PC-3 (cell line): ENCODE results near the gene PLEKHG3. TPM values are rescaled to one million over a fixed set of nuclear protein-coding genes. Genes with fewer than 3 reads are reported as not detected.

Experiments used
- ATAC-seq: fragments of 200-7000 bp; cut with Tn5 transposase; 2 replicates; pipeline ENCODE4 v1.9.1; 2020; ENCODE audit warnings: mild to moderate bottlenecking, moderate library complexity
- BruUV-seq: library from RNA; stranded (reverse); fragments of 400-500 nt; replicated peaks from 2 replicates; lab custom pipeline; 2021; lab: Mats Ljungman, UMichigan
- CTCF ChIA-PET: fragments of 300-600 bp; sonication (Branson Sonifier 250); formaldehyde crosslinking; loops from one replicate; lab custom pipeline; 2022; ENCODE audit warnings: antibody characterized with exemption; lab: Charles Lee
- POLR2A ChIA-PET: fragments of 300-600 bp; sonication (Branson Sonifier 250); formaldehyde crosslinking; loops from one replicate; lab custom pipeline; 2022; ENCODE audit warnings: antibody characterized with exemption; ENCODE audit not compliant: unreplicated experiment; lab: Charles Lee
- DNase-seq: peaks from one replicate; pipeline ENCODE4 v3.0.0-alpha.2; 2015
- H2AFZ ChIP-seq: fragments of 300-600 bp; sonication (generic); 2 replicates; pipeline ENCODE4 v1.6.0; 2016; ENCODE audit warnings: antibody characterized with exemption, low read length
- H3F3A ChIP-seq: fragments of 300-600 bp; sonication (generic); one replicate; pipeline ENCODE4 v1.6.0; 2017; ENCODE audit warnings: antibody characterized with exemption, low read length, control low read depth, mild to moderate bottlenecking; ENCODE audit not compliant: unreplicated experiment
- H3K27ac ChIP-seq: fragments of 300-600 bp; sonication (generic); 2 replicates; pipeline ENCODE4 v1.5.1; 2016; ENCODE audit warnings: mild to moderate bottlenecking, low read length
- H3K27me3 ChIP-seq: fragments of 300-600 bp; sonication (generic); 2 replicates; pipeline ENCODE4 v1.6.1; 2016; ENCODE audit warnings: low read length, mixed read lengths
- H3K36me3 ChIP-seq: fragments of 300-600 bp; sonication (generic); 2 replicates; pipeline ENCODE4 v1.6.1; 2016; ENCODE audit warnings: low read depth, mixed run types, low read length, mixed read lengths
- H3K4me1 ChIP-seq: fragments of 300-600 bp; sonication (generic); 2 replicates; pipeline ENCODE4 v1.5.1; 2016; ENCODE audit warnings: low read length; ENCODE audit not compliant: insufficient read depth
- H3K4me2 ChIP-seq: fragments of 300-600 bp; sonication (generic); 2 replicates; pipeline ENCODE4 v1.6.0; 2016; ENCODE audit warnings: low read length
- H3K4me3 ChIP-seq: fragments of 300-600 bp; sonication (generic); 2 replicates; pipeline ENCODE4 v1.5.1; 2016; ENCODE audit warnings: mild to moderate bottlenecking, low read length, mixed read lengths
- H3K79me2 ChIP-seq: fragments of 300-600 bp; sonication (generic); 2 replicates; pipeline ENCODE4 v1.6.1; 2017; ENCODE audit warnings: low read length, mixed read lengths
- H3K9ac ChIP-seq: fragments of 300-600 bp; sonication (generic); 2 replicates; pipeline ENCODE4 v1.6.0; 2016; ENCODE audit warnings: mild to moderate bottlenecking, low read length
- H3K9me2 ChIP-seq: fragments of 300-600 bp; sonication (generic); replicated peaks from 2 replicates; pipeline ENCODE4 v1.6.1; 2016; ENCODE audit warnings: mixed run types, low read length, mixed read lengths
- H3K9me3 ChIP-seq: fragments of 300-600 bp; sonication (generic); 2 replicates; pipeline ENCODE4 v1.6.1; 2016; ENCODE audit warnings: low read length, mixed read lengths
- H4K20me1 ChIP-seq: fragments of 300-600 bp; sonication (generic); 2 replicates; pipeline ENCODE4 v1.6.1; 2016; ENCODE audit warnings: low read length, mixed read lengths
- CTCF ChIP-seq: fragments of 300-600 bp; sonication (generic); conservative IDR thresholded peaks from 2 replicates; pipeline ENCODE4 v1.5.1; 2017; ENCODE audit warnings: antibody characterized with exemption, low read depth, mild to moderate bottlenecking, low read length
- EZH2 ChIP-seq: fragments of 300-600 bp; sonication (generic); IDR thresholded peaks from one replicate; pipeline ENCODE4 v1.6.1; 2017; ENCODE audit warnings: antibody characterized with exemption, mild to moderate bottlenecking, low read length; ENCODE audit not compliant: unreplicated experiment
- EZH2phosphoT487 ChIP-seq: fragments of 300-600 bp; sonication (generic); IDR thresholded peaks from 2 replicates; pipeline ENCODE4 v1.6.1; 2018; ENCODE audit warnings: mild to moderate bottlenecking, antibody characterized with exemption, low read length, borderline replicate concordance
- intact Hi-C: fragments of 100-400 bp; cut with micrococcal nuclease; formaldehyde crosslinking; loops from 2 replicates; pipeline ENCODE4 v1.9.0; 2023
- total RNA-seq: library from RNA; depleted of rRNA; stranded (reverse); fragments of >200 nt; gene quantifications from 2 replicates; pipeline ENCODE4 v1.2.3, GENCODE V29; 2014

Gene PLEKHG3
- total RNA-seq, 1 experiment from 2014 or later, result 49.6 TPM

GRCh38 chr14:64764641-64765520 lies 60.7 kb downstream of the PLEKHG3 start:
- intact Hi-C loops, result loop anchor here (1.0 to 5.0 kb wide), 4 partner anchors 94 to 421 kb away; partner anchors contain the start of gene HSPA2
- DNase-seq (peak; percentile 92), ATAC-seq (peak; percentile 48)
- ChIA-PET POLR2A (interaction anchor here (0.5 to 0.6 kb wide), 2 partner anchors 62 to 263 kb away, joined by 3 read pairs; no protein-coding TSS in a partner anchor), CTCF (interaction anchor here (0.6 to 1.3 kb wide), 10 partner anchors 35 to 208 kb away, joined by 3 to 6 read pairs (median 3); no protein-coding TSS in a partner anchor)
- no peak for TF ChIP-seq EZH2
- peak; percentile 86 for TF ChIP-seq CTCF
- peak overlapping the region; percentile 69 for H3K4me2 ChIP-seq
- H3K4me3 ChIP-seq, result peak overlapping the region; percentile 31; the same call in 1 of the 2 replicates
- no peaks in the 10 kb centered on the region for H3K27me3 ChIP-seq
- H3K9me3 ChIP-seq, result no peaks in the 10 kb centered on the region
- peak overlapping the region; percentile 71 for H2AFZ ChIP-seq
- peaks cover 49% of the 10 kb centered on the region for H3K4me1 ChIP-seq
- no peaks in the 10 kb centered on the region for H3K9me2 ChIP-seq
- no peak overlapping the region for H3K27ac ChIP-seq
- no peaks in the 10 kb centered on the region for H3F3A ChIP-seq
- H3K79me2 ChIP-seq, result no peaks in the 10 kb centered on the region
- BruUV-seq, result no TSS peak
- H3K9ac ChIP-seq, result peak overlapping the region; percentile 27
- no peaks in the 10 kb centered on the region for H3K36me3 ChIP-seq
- no peaks in the 10 kb centered on the region for H4K20me1 ChIP-seq

- intact Hi-C loops, result no loop called here
- BruUV-seq, result no TSS peak
- ATAC-seq (no peak), DNase-seq (no peak)
- POLR2A ChIA-PET, result no interaction called here
- H2AFZ ChIP-seq, result no peak overlapping the region
- H3F3A ChIP-seq, result no peaks in the 10 kb centered on the region
- H3K9me2 ChIP-seq, result no peaks in the 10 kb centered on the region
- CTCF ChIA-PET, result interaction anchor here (0.6 to 1.3 kb wide), 3 partner anchors 94 to 209 kb away, joined by 3 to 6 read pairs (median 4); no protein-coding TSS in a partner anchor
- H3K4me2 ChIP-seq, result no peak overlapping the region
- no peaks in the 10 kb centered on the region for H4K20me1 ChIP-seq
- no peaks in the 10 kb centered on the region for H3K27me3 ChIP-seq
- H3K79me2 ChIP-seq, result no peaks in the 10 kb centered on the region
- no peak overlapping the region for H3K4me3 ChIP-seq
- no peak overlapping the region for H3K27ac ChIP-seq
- TF ChIP-seq EZH2 (no peak), CTCF (no peak), EZH2phosphoT487 (no peak)
- H3K36me3 ChIP-seq, result no peaks in the 10 kb centered on the region
- H3K9ac ChIP-seq, result no peak overlapping the region
- H3K4me1 ChIP-seq, result peaks cover 45% of the 10 kb centered on the region
- no peaks in the 10 kb centered on the region for H3K9me3 ChIP-seq
These were observed 61.6 kb downstream of the PLEKHG3 start for GRCh38 chr14:64765740-64766302.
